WERI-Rb-1 (cell line): ENCODE results near the gene HPCAL1.
A peak's percentile ranks its signal among the peaks of the same experiment; 100 is the strongest.

ENCODE experiments used
- DNase-seq: peaks from one replicate; pipeline ENCODE4 v3.0.0-alpha.2; 2020
- H3K27ac ChIP-seq: fragments of 250-450 bp; sonication (Bioruptor Pico); 2 replicates; pipeline ENCODE4 v1.5.1; 2020; ENCODE audit warnings: mild to moderate bottlenecking, moderate library complexity
- H3K27me3 ChIP-seq: fragments of 250-450 bp; sonication (Bioruptor Pico); 2 replicates; pipeline ENCODE4 v1.5.1; 2021; ENCODE audit warnings: mild to moderate bottlenecking, low read depth, moderate library complexity; ENCODE audit not compliant: insufficient read depth, severe bottlenecking
- H3K36me3 ChIP-seq: fragments of 250-450 bp; sonication (Bioruptor Pico); 2 replicates; pipeline ENCODE4 v1.5.1; 2020; ENCODE audit warnings: mild to moderate bottlenecking, moderate library complexity
- H3K4me3 ChIP-seq: 2 replicates; pipeline ENCODE4 v1.5.1; 2011; ENCODE audit warnings: low read depth, mild to moderate bottlenecking, control low read depth, low read length
- H3K9me3 ChIP-seq: fragments of 250-450 bp; sonication (Bioruptor Pico); 2 replicates; pipeline ENCODE4 v1.5.1; 2021; ENCODE audit warnings: mild to moderate bottlenecking, moderate library complexity; ENCODE audit not compliant: severe bottlenecking
- CTCF ChIP-seq: IDR thresholded peaks from 2 replicates; pipeline ENCODE4 v1.5.1; 2011; ENCODE audit warnings: low read depth, mild to moderate bottlenecking, control low read depth, inconsistent platforms, low read length

The HPCAL1 gene

GRCh38 chr2:10383960-10384734, 81.4 kb downstream of the HPCAL1 start:
- DNase-seq: peak; percentile 55
- no peaks in the 10 kb centered on the region for H3K9me3 ChIP-seq
- no peak for TF ChIP-seq CTCF
- H3K4me3 ChIP-seq: no peak overlapping the region
- no peaks in the 10 kb centered on the region for H3K36me3 ChIP-seq
- peak overlapping the region; percentile 31 for H3K27ac ChIP-seq
- no peaks in the 10 kb centered on the region for H3K27me3 ChIP-seq

GRCh38 chr2:10385501-10385900, 82.8 kb downstream of the HPCAL1 start:
- Histone ChIP-seq H3K4me3 (peak overlapping the region; percentile 1; the same call in 1 of the 2 replicates), H3K36me3 (no peaks in the 10 kb centered on the region), H3K27me3 (no peaks in the 10 kb centered on the region), H3K9me3 (no peaks in the 10 kb centered on the region), H3K27ac (peak overlapping the region; percentile 26)
- no peak for TF ChIP-seq CTCF
- DNase-seq: peak; percentile 76

- peak overlapping the region; percentile 1; the same call in 1 of the 2 replicates for H3K4me3 ChIP-seq
- no peaks in the 10 kb centered on the region for H3K36me3 ChIP-seq
- DNase-seq: no peak
- H3K27ac ChIP-seq: no peak overlapping the region; the same call in 1 of the 2 replicates
- H3K9me3 ChIP-seq: no peaks in the 10 kb centered on the region
- TF ChIP-seq CTCF: no peak
- H3K27me3 ChIP-seq: no peaks in the 10 kb centered on the region
Observed at GRCh38 chr2:10385933-10386773, 83.4 kb downstream of the HPCAL1 start.

GRCh38 chr2:10387033-10387432, 84.3 kb downstream of the HPCAL1 start:
- DNase-seq: no peak
- no peak for TF ChIP-seq CTCF

GRCh38 chr2:10388954-10389560, 86.4 kb downstream of the HPCAL1 start:
- TF ChIP-seq CTCF: no peak
- Histone ChIP-seq H3K27ac (no peak overlapping the region), H3K36me3 (no peaks in the 10 kb centered on the region), H3K27me3 (no peaks in the 10 kb centered on the region), H3K4me3 (no peak overlapping the region), H3K9me3 (no peaks in the 10 kb centered on the region)
- DNase-seq: no peak

More at GRCh38 chr2:10387033-10387432, 84.3 kb downstream of the HPCAL1 start:
- no peak overlapping the region for H3K4me3 ChIP-seq
- no peaks in the 10 kb centered on the region for H3K9me3 ChIP-seq
- no peaks in the 10 kb centered on the region for H3K27me3 ChIP-seq
- H3K27ac ChIP-seq: no peak overlapping the region
- H3K36me3 ChIP-seq: no peaks in the 10 kb centered on the region
